ENCODE measurements around the gene PARK7.

GRCh38 chr1:7962636-7963377 lies 1.3 kb downstream of the PARK7 start:
- TF ChIP-seq POLR2A (IDR thresholded peaks at IDR 0.05; ENCODE audit: low read depth, low read length) (no peak), POLR2AphosphoS5 (IDR thresholded peaks at IDR 0.05; ENCODE audit: low read depth, low read length) (no peak), TAF1 (IDR thresholded peaks at IDR 0.05; ENCODE audit: low read depth, low read length) (no peak)

All from GM12891 (cell line).